ENCODE data around the gene TSPAN11. TPM values are rescaled to one million over a fixed set of nuclear protein-coding genes. Genes with fewer than 3 reads are reported as not detected.

Gene TSPAN11
- total RNA-seq, 4 donors from 2014 or later = 0.18 to 12.4 (median 1.5) TPM

GRCh38 chr12:31033681-31034080 lies 107.1 kb downstream of the TSPAN11 start:
- no peak for DNase-seq
- no peak overlapping the region for H3K27ac ChIP-seq

GRCh38 chr12:31034372-31034771 lies 107.8 kb downstream of the TSPAN11 start:
- Histone ChIP-seq H3K9me3 (no peaks in the 10 kb centered on the region), H3K27me3 (no peaks in the 10 kb centered on the region), H3K27ac (no peak overlapping the region), H3K4me3 (no peak overlapping the region), H3K36me3 (no peaks in the 10 kb centered on the region), H3K4me1 (no peaks in the 10 kb centered on the region)
- TF ChIP-seq POLR2A (IDR thresholded peaks at IDR 0.05) (no peak), CTCF (IDR thresholded peaks at IDR 0.05) (no peak)
- DNase-seq = no peak

More at GRCh38 chr12:31033681-31034080, 107.1 kb downstream of the TSPAN11 start:
- H3K9me3 ChIP-seq = no peaks in the 10 kb centered on the region
- H3K27me3 ChIP-seq = no peaks in the 10 kb centered on the region
- TF ChIP-seq CTCF (IDR thresholded peaks at IDR 0.05) (no peak), POLR2A (IDR thresholded peaks at IDR 0.05) (no peak)
- no peaks in the 10 kb centered on the region for H3K4me1 ChIP-seq
- H3K4me3 ChIP-seq = no peak overlapping the region
- no peaks in the 10 kb centered on the region for H3K36me3 ChIP-seq

- Histone ChIP-seq H3K27ac (no peak overlapping the region), H3K4me1 (no peaks in the 10 kb centered on the region), H3K4me3 (no peak overlapping the region), H3K9me3 (no peaks in the 10 kb centered on the region), H3K27me3 (no peaks in the 10 kb centered on the region), H3K36me3 (no peaks in the 10 kb centered on the region)
- no peak for TF ChIP-seq POLR2A (IDR thresholded peaks at IDR 0.05)
- no peak for TF ChIP-seq CTCF (IDR thresholded peaks at IDR 0.05)
- no peak for DNase-seq
Observed at GRCh38 chr12:31035226-31035625, 108.7 kb downstream of the TSPAN11 start.

GRCh38 chr12:31035967-31036665 lies 109.6 kb downstream of the TSPAN11 start:
- Histone ChIP-seq H3K4me3 (no peak overlapping the region), H3K27me3 (no peaks in the 10 kb centered on the region), H3K36me3 (no peaks in the 10 kb centered on the region), H3K4me1 (no peaks in the 10 kb centered on the region), H3K9me3 (no peaks in the 10 kb centered on the region), H3K27ac (no peak overlapping the region)
- no peak for TF ChIP-seq CTCF (IDR thresholded peaks at IDR 0.05)
- no peak for DNase-seq

GRCh38 chr12:31037028-31037427 lies 110.5 kb downstream of the TSPAN11 start:
- H3K36me3 ChIP-seq = no peaks in the 10 kb centered on the region
- DNase-seq = no peak
- H3K4me1 ChIP-seq = no peaks in the 10 kb centered on the region
- H3K27me3 ChIP-seq = no peaks in the 10 kb centered on the region
- no peaks in the 10 kb centered on the region for H3K9me3 ChIP-seq
- H3K4me3 ChIP-seq = no peak overlapping the region
- H3K27ac ChIP-seq = no peak overlapping the region
- TF ChIP-seq CTCF (IDR thresholded peaks at IDR 0.05) = no peak
- no peak for TF ChIP-seq POLR2A (IDR thresholded peaks at IDR 0.05)
